Activated T-helper 1 cell treated with anti-CD3 and anti-CD28 coated beads, Interleukin-12 subunit alpha, Interleukin-12 subunit beta, Interleukin-2, Interleukin-4 antibody, amounts not matched to agents 30 ng/mL and 10 ng/mL and 1 ng/mL, durations not matched to agents 14 hours and 24 hours and 36 hours (primary cell): ENCODE measurements around the gene ARHGEF19. TPM values are rescaled to one million over a fixed set of nuclear protein-coding genes. Genes with fewer than 3 reads are reported as not detected.

Experiments
- total RNA-seq: library from RNA; stranded (reverse); gene quantifications from 2 replicates; pipeline ENCODE4 v1.2.3, GENCODE V29; 2022

Gene ARHGEF19
- total RNA-seq, 1 donor from 2014 or later: 11.2 TPM

Other genes starting within 250 kb of the ARHGEF19 start
- 62.6 and 68.8 TPM in 2 replicates for gene ZBTB17, start 236.6 kb downstream of the ARHGEF19 start, total RNA-seq
- gene SRARP, start 208.4 kb downstream of the ARHGEF19 start, total RNA-seq: not detected in 2 replicates
- not detected in 2 replicates for gene HSPB7, start 194.6 kb downstream of the ARHGEF19 start, total RNA-seq
- gene CLCNKA, start 190.6 kb downstream of the ARHGEF19 start, total RNA-seq: not detected in 2 replicates
- gene CLCNKB, start 168.9 kb downstream of the ARHGEF19 start, total RNA-seq: not detected in 2 replicates
- gene FAM131C, start 139.0 kb downstream of the ARHGEF19 start, total RNA-seq: 0.56 and 0.57 TPM in 2 replicates
- not detected in 2 replicates for gene EPHA2, start 56.6 kb downstream of the ARHGEF19 start, total RNA-seq
- gene CPLANE2, start 24.5 kb upstream of the ARHGEF19 start, total RNA-seq: 3.8 and 4.1 TPM in 2 replicates
- 17.1 and 19.1 TPM in 2 replicates for gene FBXO42, start 139.8 kb upstream of the ARHGEF19 start, total RNA-seq
- gene SZRD1, start 154.6 kb upstream of the ARHGEF19 start, total RNA-seq: 212 and 216 TPM in 2 replicates
- not detected in 2 replicates for gene SPATA21, start 224.8 kb upstream of the ARHGEF19 start, total RNA-seq
- 79.9 and 81.9 TPM in 2 replicates for gene NECAP2, start 228.1 kb upstream of the ARHGEF19 start, total RNA-seq